ENCODE data around the gene TP53RK. TPM values are rescaled to one million over a fixed set of nuclear protein-coding genes. Genes with fewer than 3 reads are reported as not detected.

Gene TP53RK
- total and polyA plus RNA-seq, 2 of the 13 experiments (the other 11 are each of a cell fraction or from before 2014, with no cell fraction given), result 12.9 to 25.5 TPM

GRCh38 chr20:46637427-46638133, 51.7 kb downstream of the TP53RK start (continued):
- TF ChIP-seq LCORL (IDR thresholded peaks at IDR 0.05) (no peak), LCORL (CRISPR knock-in tag; IDR thresholded peaks at IDR 0.05) (0 out of 2 replicates have a peak, but pooled peaks have one; percentile 14), ZFP36 (IDR thresholded peaks at IDR 0.05; ENCODE audit: borderline replicate concordance, low read depth, low read length, partially characterized antibody) (peak; percentile 16), ZNF784 (CRISPR knock-in tag; IDR thresholded peaks at IDR 0.05; ENCODE audit: borderline replicate concordance) (peak; percentile 51; the same call in 1 of the 2 replicates), NCOR1 (IDR thresholded peaks at IDR 0.05; ENCODE audit: borderline replicate concordance, low read length) (0 out of 2 replicates have a peak, but pooled peaks have one; percentile 20), KDM1A (CRISPR knock-in tag; IDR thresholded peaks at IDR 0.05) (peak; percentile 96), JUND (CRISPR knock-in tag; IDR thresholded peaks at IDR 0.05) (no peak), ATAD3A (CRISPR knock-in tag; IDR thresholded peaks at IDR 0.05) (peak; percentile 28; the same call in 1 of the 2 replicates), ZNF720 (CRISPR knock-in tag; IDR thresholded peaks at IDR 0.05) (no peak), HMG20A (CRISPR knock-in tag; IDR thresholded peaks at IDR 0.05; ENCODE audit: borderline replicate concordance) (no peak), CHCHD3 (CRISPR knock-in tag; IDR thresholded peaks at IDR 0.05) (no peak), TCF7 (IDR thresholded peaks at IDR 0.05; ENCODE audit: low read depth) (0 out of 2 replicates have a peak, but pooled peaks have one; percentile 19), BHLHE40 (IDR thresholded peaks at IDR 0.05; ENCODE audit: low read length) (no peak), ZNF547 (CRISPR knock-in tag; IDR thresholded peaks at IDR 0.05) (0 out of 2 replicates have a peak, but pooled peaks have one; percentile 10), ZNF672 (CRISPR knock-in tag; IDR thresholded peaks at IDR 0.05) (no peak), GMEB1 (CRISPR knock-in tag; IDR thresholded peaks at IDR 0.05; ENCODE audit: borderline replicate concordance) (peak; percentile 9; the same call in 1 of the 2 replicates), CREB1 (IDR thresholded peaks at IDR 0.05) (no peak), CREB1 (CRISPR knock-in tag; IDR thresholded peaks at IDR 0.05) (peak; percentile 48; the same call in 1 of the 2 replicates), ADNP (CRISPR knock-in tag; IDR thresholded peaks at IDR 0.05) (peak; percentile 91), ZSCAN21 (CRISPR knock-in tag; IDR thresholded peaks at IDR 0.05; ENCODE audit: borderline replicate concordance) (0 out of 2 replicates have a peak, but pooled peaks have one; percentile 23), SOX6 (IDR thresholded peaks at IDR 0.05) (no peak), SOX6 (CRISPR knock-in tag; IDR thresholded peaks at IDR 0.05) (peak; percentile 48; the same call in 1 of the 2 replicates), MYPOP (CRISPR knock-in tag; IDR thresholded peaks at IDR 0.05) (no peak), RBM22 (optimal IDR thresholded peaks at IDR 0.05; ENCODE audit: low read length) (peak; percentile 59)

All from HepG2 (cell line).